Parathyroid adenoma (tissue), 2 donors: ENCODE results near the gene BIVM.

ENCODE experiments used
- H2AFZ ChIP-seq: fragments of 300-600 bp; sonication (generic); one replicate; pipeline ENCODE4 v1.7.0; 2017; ENCODE audit warnings: antibody characterized with exemption, mild to moderate bottlenecking
- H3K27ac ChIP-seq: fragments of 300-600 bp; sonication (generic); one replicate; pipeline ENCODE4 v1.7.0; 2017
- H3K27me3 ChIP-seq: fragments of 300-600 bp; sonication (generic); one replicate; pipeline ENCODE4 v1.7.0; 2017; ENCODE audit warnings: low read length; ENCODE audit not compliant: control insufficient read depth, insufficient read depth
- H3K36me3 ChIP-seq: fragments of 300-600 bp; sonication (generic); one replicate; pipeline ENCODE4 v1.7.0; 2017; ENCODE audit warnings: low read length; ENCODE audit not compliant: control insufficient read depth, insufficient read depth
- H3K4me1 ChIP-seq: fragments of 300-600 bp; sonication (generic); one replicate; pipeline ENCODE4 v1.7.0; 2017; ENCODE audit warnings: control low read depth
- H3K4me2 ChIP-seq: fragments of 300-600 bp; sonication (generic); one replicate; pipeline ENCODE4 v1.7.0; 2017; ENCODE audit warnings: low read length
- H3K4me3 ChIP-seq: fragments of 300-600 bp; sonication (generic); one replicate; pipeline ENCODE4 v1.7.0; 2017; ENCODE audit warnings: low read depth, low read length
- H3K79me2 ChIP-seq: fragments of 300-600 bp; sonication (generic); one replicate; pipeline ENCODE4 v1.7.0; 2017; ENCODE audit warnings: control low read depth
- H3K9ac ChIP-seq: fragments of 300-600 bp; sonication (generic); one replicate; pipeline ENCODE4 v1.7.0; 2017; ENCODE audit warnings: mild to moderate bottlenecking
- H3K9me3 ChIP-seq: fragments of 300-600 bp; sonication (generic); one replicate; pipeline ENCODE4 v1.7.0; 2017; ENCODE audit warnings: low read length; ENCODE audit not compliant: control insufficient read depth
- TF ChIP-seq, protein P1 (sequence below): fragments of 300-600 bp; sonication (generic); IDR thresholded peaks from one replicate; pipeline ENCODE4 v1.7.0; 2017; ENCODE audit warnings: antibody characterized with exemption, mild to moderate bottlenecking
- donor health status: primary hyperparathyroidism.

Gene BIVM

DNA sequence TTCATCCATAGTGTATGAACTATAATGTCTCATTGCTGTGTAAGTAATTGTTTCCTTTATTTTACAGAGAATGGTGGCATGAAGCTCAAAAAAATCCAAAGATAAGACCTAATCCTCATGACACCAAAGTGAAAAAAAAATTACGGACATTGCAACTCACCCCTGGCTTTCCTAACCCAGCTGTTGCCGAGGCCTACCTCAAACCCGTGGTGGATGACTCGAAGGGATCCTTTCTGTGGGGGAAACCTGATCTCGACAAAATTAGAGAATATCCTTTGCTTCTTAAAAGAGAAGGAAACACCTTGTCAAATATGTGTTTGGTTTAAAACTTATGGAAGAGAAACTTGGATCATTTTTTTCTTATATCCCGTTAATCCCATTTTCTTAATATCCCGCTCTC is 73.2 kb downstream of the BIVM start:
- Histone ChIP-seq H3K9ac (no peak overlapping the region), H3K27me3 (no peaks in the 10 kb centered on the region), H3K36me3 (no peaks in the 10 kb centered on the region), H3K79me2 (no peaks in the 10 kb centered on the region), H3K4me3 (no peak overlapping the region), H3K9me3 (no peaks in the 10 kb centered on the region), H3K4me1 (no peaks in the 10 kb centered on the region), H3K4me2 (no peak overlapping the region), H3K27ac (no peak overlapping the region), H2AFZ (no peak overlapping the region)
- TF ChIP-seq, protein P1, sequence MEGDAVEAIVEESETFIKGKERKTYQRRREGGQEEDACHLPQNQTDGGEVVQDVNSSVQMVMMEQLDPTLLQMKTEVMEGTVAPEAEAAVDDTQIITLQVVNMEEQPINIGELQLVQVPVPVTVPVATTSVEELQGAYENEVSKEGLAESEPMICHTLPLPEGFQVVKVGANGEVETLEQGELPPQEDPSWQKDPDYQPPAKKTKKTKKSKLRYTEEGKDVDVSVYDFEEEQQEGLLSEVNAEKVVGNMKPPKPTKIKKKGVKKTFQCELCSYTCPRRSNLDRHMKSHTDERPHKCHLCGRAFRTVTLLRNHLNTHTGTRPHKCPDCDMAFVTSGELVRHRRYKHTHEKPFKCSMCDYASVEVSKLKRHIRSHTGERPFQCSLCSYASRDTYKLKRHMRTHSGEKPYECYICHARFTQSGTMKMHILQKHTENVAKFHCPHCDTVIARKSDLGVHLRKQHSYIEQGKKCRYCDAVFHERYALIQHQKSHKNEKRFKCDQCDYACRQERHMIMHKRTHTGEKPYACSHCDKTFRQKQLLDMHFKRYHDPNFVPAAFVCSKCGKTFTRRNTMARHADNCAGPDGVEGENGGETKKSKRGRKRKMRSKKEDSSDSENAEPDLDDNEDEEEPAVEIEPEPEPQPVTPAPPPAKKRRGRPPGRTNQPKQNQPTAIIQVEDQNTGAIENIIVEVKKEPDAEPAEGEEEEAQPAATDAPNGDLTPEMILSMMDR, result no peak

DNA sequence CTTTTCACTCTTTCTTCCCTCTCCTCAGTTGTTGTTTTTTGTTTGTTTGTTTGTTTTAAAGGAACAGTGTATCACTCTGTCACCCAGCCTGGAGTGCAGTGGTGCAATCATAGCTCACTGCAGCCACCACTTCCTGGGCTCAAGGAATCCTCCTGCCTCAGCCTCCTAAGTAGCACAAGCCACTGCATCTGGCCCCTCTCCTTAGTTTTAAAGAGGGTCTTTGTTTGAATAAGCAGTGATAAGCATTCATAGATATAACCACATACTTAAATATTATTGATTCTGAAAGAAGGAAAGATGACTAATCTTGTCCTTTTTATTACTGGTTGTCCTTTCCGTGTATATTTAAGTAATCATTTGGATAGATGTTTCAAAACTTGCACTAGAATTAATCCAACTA is 73.6 kb downstream of the BIVM start:
- TF ChIP-seq, protein P1, result no peak
- no peaks in the 10 kb centered on the region for H3K79me2 ChIP-seq
- no peak overlapping the region for H3K4me3 ChIP-seq
- no peak overlapping the region for H2AFZ ChIP-seq
- no peak overlapping the region for H3K9ac ChIP-seq
- H3K27me3 ChIP-seq, result no peaks in the 10 kb centered on the region
- no peak overlapping the region for H3K27ac ChIP-seq
- no peaks in the 10 kb centered on the region for H3K36me3 ChIP-seq
- no peaks in the 10 kb centered on the region for H3K4me1 ChIP-seq
- no peaks in the 10 kb centered on the region for H3K9me3 ChIP-seq
- no peak overlapping the region for H3K4me2 ChIP-seq

DNA sequence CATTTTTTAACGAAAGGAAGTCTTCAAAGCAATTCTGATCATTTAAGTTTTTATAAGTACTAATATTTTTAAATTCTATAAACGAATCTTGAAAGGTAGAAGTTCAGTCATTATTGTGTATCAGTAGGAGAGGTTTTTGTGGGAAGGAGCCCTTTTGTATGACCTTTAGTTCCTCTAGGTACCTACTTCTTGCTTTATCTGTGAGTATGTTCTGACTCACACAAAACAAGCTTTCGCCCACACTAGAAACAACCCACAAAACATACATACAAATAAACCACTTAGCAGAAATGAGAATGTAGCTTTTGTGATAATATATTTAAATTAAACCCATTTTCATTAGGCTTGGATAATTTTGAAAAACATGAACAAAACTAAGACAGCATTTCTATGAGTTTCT is 74.7 kb downstream of the BIVM start:
- H3K27ac ChIP-seq, result no peak overlapping the region
- H3K9me3 ChIP-seq, result no peaks in the 10 kb centered on the region
- no peaks in the 10 kb centered on the region for H3K4me1 ChIP-seq
- no peak overlapping the region for H3K9ac ChIP-seq
- no peak overlapping the region for H3K4me2 ChIP-seq
- H3K4me3 ChIP-seq, result no peak overlapping the region
- H3K36me3 ChIP-seq, result no peaks in the 10 kb centered on the region
- no peak overlapping the region for H2AFZ ChIP-seq
- TF ChIP-seq, protein P1, result no peak
- no peaks in the 10 kb centered on the region for H3K27me3 ChIP-seq
- H3K79me2 ChIP-seq, result no peaks in the 10 kb centered on the region

DNA sequence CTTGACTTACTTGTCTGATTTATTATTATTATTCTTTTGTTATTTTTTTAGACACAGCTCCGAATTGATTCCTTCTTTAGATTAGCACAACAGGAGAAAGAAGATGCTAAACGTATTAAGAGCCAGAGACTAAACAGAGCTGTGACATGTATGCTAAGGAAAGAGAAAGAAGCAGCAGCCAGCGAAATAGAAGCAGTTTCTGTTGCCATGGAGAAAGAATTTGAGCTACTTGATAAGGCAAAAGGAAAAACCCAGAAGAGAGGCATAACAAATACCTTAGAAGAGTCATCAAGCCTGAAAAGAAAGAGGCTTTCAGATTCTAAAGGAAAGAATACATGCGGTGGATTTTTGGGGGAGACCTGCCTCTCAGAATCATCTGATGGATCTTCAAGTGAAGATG is 76.3 kb downstream of the BIVM start:
- Histone ChIP-seq H3K27me3 (no peaks in the 10 kb centered on the region), H3K4me2 (no peak overlapping the region), H2AFZ (no peak overlapping the region), H3K9me3 (no peaks in the 10 kb centered on the region), H3K4me1 (no peaks in the 10 kb centered on the region), H3K27ac (no peak overlapping the region), H3K36me3 (no peaks in the 10 kb centered on the region), H3K9ac (no peak overlapping the region), H3K79me2 (no peaks in the 10 kb centered on the region), H3K4me3 (no peak overlapping the region)
- TF ChIP-seq, protein P1, result no peak

DNA sequence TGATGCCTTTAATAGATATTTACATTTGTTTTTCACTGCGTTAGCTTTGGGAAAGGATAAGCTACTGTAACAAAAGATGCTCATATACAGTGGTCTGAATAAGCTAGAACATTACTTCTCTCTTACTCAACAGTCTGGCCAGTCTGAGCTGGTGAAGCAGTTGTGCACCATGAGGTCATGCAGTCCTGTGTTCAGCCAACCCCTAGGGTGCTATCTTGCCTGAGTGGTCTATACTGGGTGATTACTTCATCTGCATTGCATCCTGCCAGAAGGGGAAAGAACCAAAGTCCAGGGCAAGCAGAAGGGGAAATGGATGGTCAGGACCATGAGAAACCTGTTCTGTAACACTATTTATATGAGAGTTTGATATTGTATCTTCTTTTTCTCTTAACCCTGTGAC is 78.4 kb downstream of the BIVM start:
- no peaks in the 10 kb centered on the region for H3K27me3 ChIP-seq
- TF ChIP-seq, protein P1, result no peak
- H2AFZ ChIP-seq, result no peak overlapping the region
- no peaks in the 10 kb centered on the region for H3K9me3 ChIP-seq
- H3K9ac ChIP-seq, result no peak overlapping the region
- H3K4me1 ChIP-seq, result no peaks in the 10 kb centered on the region
- H3K27ac ChIP-seq, result no peak overlapping the region
- H3K36me3 ChIP-seq, result no peaks in the 10 kb centered on the region
- no peaks in the 10 kb centered on the region for H3K79me2 ChIP-seq
- no peak overlapping the region for H3K4me3 ChIP-seq
- no peak overlapping the region for H3K4me2 ChIP-seq
